ENCODE results near the gene KLHL33.
"Not testable (repeated sequence)": the region's sequence is repeated elsewhere in the genome, so short reads cannot be mapped to it uniquely, and the experiment has no call there.

GRCh38 chr14:20443650-20444049, 7.7 kb upstream of the KLHL33 start:
- TF ChIP-seq ZNF362 (tag by site-specific recombination; IDR thresholded peaks at IDR 0.05); CTCF (tag by site-specific recombination; IDR thresholded peaks at IDR 0.05); ZNF558 (tag by site-specific recombination; IDR thresholded peaks at IDR 0.05); REPIN1 (tag by site-specific recombination; IDR thresholded peaks at IDR 0.05; ENCODE audit: low read depth); GLI2 (tag by site-specific recombination; IDR thresholded peaks at IDR 0.05; ENCODE audit: borderline replicate concordance, low read depth); ZNF843 (tag by site-specific recombination; IDR thresholded peaks at IDR 0.05); ZNF174 (tag by site-specific recombination; IDR thresholded peaks at IDR 0.05); ZNF23 (tag by site-specific recombination; IDR thresholded peaks at IDR 0.05; ENCODE audit: borderline replicate concordance); ZNF266 (tag by site-specific recombination; IDR thresholded peaks at IDR 0.05; ENCODE audit: low read depth): not testable (repeated sequence)
- TF ChIP-seq, protein P1, sequence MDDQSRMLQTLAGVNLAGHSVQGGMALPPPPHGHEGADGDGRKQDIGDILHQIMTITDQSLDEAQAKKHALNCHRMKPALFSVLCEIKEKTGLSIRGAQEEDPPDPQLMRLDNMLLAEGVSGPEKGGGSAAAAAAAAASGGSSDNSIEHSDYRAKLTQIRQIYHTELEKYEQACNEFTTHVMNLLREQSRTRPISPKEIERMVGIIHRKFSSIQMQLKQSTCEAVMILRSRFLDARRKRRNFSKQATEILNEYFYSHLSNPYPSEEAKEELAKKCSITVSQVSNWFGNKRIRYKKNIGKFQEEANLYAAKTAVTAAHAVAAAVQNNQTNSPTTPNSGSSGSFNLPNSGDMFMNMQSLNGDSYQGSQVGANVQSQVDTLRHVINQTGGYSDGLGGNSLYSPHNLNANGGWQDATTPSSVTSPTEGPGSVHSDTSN (CRISPR knock-in tag; IDR thresholded peaks at IDR 0.05): not testable (repeated sequence)
